ENCODE results near the gene CEACAM19.
"Not testable (repeated sequence)": the region's sequence is repeated elsewhere in the genome, so short reads cannot be mapped to it uniquely, and the experiment has no call there.

The CEACAM19 gene

GRCh38 chr19:44646049-44646416, 25.2 kb upstream of the CEACAM19 start:
- no peak for FAIRE-seq

DNA sequence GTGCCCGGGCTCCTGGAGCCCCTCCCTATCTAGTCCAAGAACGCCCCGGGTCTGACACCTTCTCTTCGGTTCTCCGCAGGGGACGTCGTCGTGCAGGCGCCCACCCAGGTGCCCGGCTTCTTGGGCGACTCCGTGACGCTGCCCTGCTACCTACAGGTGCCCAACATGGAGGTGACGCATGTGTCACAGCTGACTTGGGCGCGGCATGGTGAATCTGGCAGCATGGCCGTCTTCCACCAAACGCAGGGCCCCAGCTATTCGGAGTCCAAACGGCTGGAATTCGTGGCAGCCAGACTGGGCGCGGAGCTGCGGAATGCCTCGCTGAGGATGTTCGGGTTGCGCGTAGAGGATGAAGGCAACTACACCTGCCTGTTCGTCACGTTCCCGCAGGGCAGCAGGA, 24.1 kb upstream of the CEACAM19 start:
- no peak for FAIRE-seq

GRCh38 chr19:44648631-44649251, 22.5 kb upstream of the CEACAM19 start:
- no peak for FAIRE-seq

GRCh38 chr19:44649578-44650145, 21.6 kb upstream of the CEACAM19 start:
- no peak for FAIRE-seq

DNA sequence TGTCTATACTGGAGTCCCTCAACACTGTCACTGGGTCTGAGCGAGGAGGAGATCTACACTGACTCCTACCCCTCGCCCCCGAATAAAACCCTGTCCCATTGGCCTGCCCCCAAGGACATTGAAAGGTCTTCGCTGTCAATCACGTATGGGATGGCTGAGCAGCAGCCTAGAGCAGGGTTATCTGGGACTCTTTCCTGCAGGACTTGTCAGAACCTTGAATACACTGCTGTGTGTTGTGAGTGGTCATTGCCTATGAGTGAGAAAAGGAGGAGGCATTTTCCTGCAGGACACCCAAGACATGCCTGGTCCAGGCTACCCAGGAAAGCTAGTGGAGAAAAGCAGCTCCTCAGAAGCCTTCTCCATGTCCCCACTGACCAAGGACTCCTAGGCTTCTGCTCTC, 17.9 kb upstream of the CEACAM19 start:
- FAIRE-seq, result no peak

GRCh38 chr19:44653977-44654774, 17.1 kb upstream of the CEACAM19 start:
- FAIRE-seq, result no peak

- no peak for FAIRE-seq
These were observed 13.9 kb upstream of the CEACAM19 start for GRCh38 chr19:44657211-44657921.

- no peak for FAIRE-seq
These were observed 13.1 kb upstream of the CEACAM19 start for GRCh38 chr19:44658069-44658733.

DNA sequence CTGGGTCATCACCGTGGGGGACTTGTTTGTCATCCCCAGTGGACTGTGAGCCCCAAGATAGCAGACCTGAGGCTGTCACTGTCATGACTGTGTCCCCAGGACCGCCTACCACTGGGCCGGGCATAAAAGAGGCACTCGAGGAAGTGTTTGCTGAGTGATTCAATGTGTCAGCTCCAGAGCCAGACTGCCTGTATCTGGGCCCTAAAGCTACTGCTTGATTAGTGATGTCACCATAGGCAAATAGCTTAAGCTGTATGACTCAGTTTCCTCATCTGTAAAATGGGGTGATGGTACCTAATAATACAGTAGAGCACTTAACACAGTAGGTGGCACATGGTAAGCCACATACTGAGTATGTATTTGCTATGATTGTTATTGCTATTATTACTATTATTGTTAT, 11.2 kb upstream of the CEACAM19 start:
- no peak for FAIRE-seq

DNA sequence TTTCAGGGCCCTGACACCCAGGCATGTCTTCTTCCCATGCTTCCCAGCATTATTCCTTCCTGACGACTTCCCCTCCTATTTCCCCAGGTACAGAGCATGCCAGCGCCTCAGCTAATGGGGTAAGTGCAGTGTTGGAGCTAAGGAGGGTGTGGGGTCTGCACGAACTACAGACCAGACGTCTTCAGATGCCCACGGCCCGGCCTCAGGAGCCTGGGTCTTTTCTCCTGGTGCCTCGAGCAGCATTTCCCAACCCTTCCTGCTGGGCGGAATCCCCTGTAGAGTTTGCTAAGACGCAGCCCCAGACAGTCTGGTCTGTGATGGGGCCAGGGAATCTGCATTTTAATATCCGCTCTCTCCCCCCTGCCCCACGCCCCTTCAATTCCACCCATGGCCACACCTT, 10.1 kb upstream of the CEACAM19 start:
- FAIRE-seq, result no peak

GRCh38 chr19:44661904-44662303, 9.4 kb upstream of the CEACAM19 start:
- no peak for FAIRE-seq

DNA sequence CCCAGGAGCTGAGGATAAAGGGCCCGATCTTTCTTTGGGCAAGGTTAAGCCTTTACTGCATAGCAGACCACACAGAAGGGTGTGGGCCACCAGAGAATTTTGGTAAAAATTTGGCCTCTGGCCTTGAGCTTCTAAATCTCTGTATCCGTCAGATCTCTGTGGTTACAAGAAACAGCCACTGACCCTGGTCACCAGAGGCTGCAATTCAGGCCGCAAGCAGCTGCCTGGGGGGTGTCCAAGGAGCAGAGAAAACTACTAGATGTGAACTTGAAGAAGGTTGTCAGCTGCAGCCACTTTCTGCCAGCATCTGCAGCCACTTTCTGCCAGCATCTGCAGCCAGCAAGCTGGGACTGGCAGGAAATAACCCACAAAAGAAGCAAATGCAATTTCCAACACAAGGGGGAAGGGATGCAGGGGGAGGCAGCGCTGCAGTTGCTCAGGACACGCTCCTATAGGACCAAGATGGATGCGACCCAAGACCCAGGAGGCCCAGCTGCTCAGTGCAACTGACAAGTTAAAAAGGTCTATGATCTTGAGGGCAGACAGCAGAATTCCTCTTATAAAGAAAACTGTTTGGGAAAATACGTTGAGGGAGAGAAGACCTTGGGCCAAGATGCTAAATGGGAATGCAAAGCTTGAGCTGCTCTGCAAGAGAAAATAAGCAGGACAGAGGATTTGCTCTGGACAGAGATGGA, 8.4 kb upstream of the CEACAM19 start:
- FAIRE-seq, result no peak

GRCh38 chr19:44663996-44664395, 7.3 kb upstream of the CEACAM19 start:
- FAIRE-seq, result no peak

GRCh38 chr19:44664976-44665375, 6.3 kb upstream of the CEACAM19 start:
- FAIRE-seq, result no peak

DNA sequence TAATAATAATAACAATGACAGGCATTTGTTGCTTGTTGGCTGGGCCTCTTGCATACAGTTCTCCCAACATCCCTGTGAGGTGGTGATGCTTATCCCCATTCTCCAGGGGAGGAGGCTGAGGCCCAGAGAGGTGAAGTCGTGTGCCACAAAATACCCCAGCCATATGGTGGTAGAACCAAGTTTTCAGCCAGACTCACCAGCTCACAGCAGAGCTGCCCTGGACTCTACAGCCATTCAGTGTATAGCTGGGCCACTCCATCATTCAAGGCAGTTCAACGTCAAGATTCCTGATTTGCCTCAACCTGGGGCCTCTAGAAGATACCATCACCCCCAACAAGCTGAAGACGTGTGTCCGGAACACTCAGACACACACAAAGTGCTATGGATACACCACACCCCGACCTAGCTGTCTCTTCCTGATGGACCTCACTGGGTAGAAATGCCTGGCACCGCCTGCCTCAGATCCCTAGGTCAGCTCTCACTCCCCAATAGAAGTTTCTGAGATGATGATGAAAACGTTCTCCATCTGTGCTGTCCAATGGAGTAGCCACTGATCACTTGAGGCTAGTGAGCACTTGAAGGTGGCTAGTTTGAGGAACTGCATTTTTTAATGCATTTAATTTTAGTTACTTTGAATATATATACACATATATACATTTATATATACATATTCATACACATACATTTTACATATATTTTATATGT, 4.3 kb upstream of the CEACAM19 start:
- no peak for FAIRE-seq

DNA sequence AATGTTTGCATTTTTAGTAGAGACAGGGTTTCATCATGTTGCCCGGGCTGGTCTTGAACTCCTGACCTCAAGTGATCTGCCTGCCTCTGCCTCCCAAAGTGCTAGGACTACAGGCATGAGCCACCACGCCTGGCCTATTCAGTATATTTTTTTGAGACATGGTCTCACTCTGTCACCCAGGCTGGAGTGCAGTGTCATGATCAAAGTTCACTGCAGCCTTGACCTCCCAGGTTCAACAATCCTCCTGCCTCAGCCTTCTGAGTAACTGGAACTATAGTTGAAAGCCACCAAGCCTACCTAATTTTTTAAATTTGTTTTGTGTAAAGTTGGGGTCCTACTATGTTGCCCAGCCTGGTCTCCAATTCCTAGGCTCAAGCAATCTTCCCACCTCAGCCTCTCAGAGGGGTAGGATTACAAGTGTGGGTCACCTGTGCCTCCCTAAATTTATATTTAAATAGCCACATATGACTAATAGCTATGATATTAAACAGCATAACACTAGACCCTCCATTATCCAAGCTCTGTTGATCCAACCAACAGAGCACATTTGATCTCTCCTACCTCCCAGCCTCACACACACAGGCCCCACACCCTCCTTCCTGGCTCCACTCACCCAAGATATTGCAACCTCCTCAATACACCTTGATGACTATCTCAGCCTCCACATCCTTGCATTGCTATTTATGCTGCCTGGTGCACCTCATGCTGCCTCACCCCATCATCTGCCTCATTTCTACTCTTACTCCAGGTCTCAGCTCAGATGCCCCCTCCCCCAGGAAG, 2.1 kb upstream of the CEACAM19 start:
- no peak for FAIRE-seq

GRCh38 chr19:44670027-44670426, 1.3 kb upstream of the CEACAM19 start:
- FAIRE-seq, result not testable (repeated sequence)

DNA sequence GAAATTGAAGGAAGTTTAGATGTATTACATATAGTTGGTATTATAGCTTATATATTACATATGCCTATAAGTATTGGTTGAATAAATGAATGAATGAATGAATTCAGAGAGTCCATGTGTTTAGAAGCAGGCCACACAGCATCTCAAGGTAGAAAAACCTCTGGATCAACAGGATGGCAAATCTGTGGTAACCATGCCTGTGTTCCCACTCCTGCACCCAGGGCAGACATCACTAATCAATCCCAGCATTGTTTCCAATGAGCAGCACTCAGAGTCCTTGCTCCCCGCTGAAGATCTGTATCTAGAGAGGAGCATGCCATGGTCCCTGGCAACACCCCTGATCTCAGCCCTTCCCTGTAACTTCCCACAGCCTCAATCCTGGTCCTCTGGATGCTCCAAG, 944 bp downstream of the CEACAM19 start:
- no peak for FAIRE-seq

GRCh38 chr19:44673510-44673909, 2.2 kb downstream of the CEACAM19 start:
- no peak for FAIRE-seq

GRCh38 chr19:44675521-44675920, 4.2 kb downstream of the CEACAM19 start:
- FAIRE-seq, result no peak
